GM13977 (cell line): ENCODE results near the gene PKM.
"Not testable (repeated sequence)": the region's sequence is repeated elsewhere in the genome, so short reads cannot be mapped to it uniquely, and the experiment has no call there.

Experiments
- DNase-seq: peaks from one replicate; pipeline ENCODE4 v3.0.0; 2012; ENCODE audit warnings: low spot score
- in situ Hi-C: fragments of 300-500 bp; cut with MboI; formaldehyde crosslinking; loops from one replicate; pipeline ENCODE4 v1.12.0; 2022; ENCODE audit warnings: low sequenced_read_pairs, low pct_unique_long_range_greater_than_20kb, mixed read lengths, inconsistent platforms; ENCODE audit not compliant: unreplicated experiment
- TF ChIP-seq, protein P1 (sequence below): IDR thresholded peaks from 2 replicates; pipeline ENCODE4 v1.5.1; 2012; ENCODE audit warnings: mild to moderate bottlenecking, control low read depth; ENCODE audit not compliant: insufficient read depth; ENCODE audit errors: extremely low read depth, missing control alignments

Gene PKM

DNA sequence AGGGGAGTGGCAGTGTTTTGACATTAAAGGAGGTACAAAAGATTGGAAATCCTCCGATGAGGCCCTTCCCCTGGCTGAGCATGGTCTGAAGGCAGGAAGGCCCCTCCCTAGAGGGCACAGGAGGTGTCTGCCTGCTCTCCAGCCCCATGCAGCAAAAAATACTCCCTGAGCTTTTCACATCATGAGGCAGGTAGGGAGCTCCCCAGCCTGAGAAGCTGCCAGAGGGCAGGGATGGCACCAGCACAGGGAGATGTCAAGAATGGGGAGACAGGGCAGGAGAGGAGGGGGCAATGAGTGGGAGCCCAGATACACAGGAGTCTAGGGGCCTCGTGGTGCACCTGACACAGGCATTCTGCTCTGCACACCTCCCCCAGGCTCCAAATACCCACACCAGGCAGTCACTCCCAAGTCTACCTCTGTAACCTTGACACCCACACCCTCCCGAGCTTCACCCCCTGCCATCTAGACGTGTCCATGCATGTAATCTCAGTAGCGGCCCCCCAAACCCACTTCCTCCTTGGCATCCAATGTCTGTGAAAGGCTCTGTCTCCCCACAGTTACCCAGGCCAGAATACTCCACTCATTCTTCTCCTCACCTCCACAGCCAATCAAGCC, 56.3 kb downstream of the PKM start:
- no peak for DNase-seq
- in situ Hi-C loops = no loop called here
- TF ChIP-seq, protein P1, sequence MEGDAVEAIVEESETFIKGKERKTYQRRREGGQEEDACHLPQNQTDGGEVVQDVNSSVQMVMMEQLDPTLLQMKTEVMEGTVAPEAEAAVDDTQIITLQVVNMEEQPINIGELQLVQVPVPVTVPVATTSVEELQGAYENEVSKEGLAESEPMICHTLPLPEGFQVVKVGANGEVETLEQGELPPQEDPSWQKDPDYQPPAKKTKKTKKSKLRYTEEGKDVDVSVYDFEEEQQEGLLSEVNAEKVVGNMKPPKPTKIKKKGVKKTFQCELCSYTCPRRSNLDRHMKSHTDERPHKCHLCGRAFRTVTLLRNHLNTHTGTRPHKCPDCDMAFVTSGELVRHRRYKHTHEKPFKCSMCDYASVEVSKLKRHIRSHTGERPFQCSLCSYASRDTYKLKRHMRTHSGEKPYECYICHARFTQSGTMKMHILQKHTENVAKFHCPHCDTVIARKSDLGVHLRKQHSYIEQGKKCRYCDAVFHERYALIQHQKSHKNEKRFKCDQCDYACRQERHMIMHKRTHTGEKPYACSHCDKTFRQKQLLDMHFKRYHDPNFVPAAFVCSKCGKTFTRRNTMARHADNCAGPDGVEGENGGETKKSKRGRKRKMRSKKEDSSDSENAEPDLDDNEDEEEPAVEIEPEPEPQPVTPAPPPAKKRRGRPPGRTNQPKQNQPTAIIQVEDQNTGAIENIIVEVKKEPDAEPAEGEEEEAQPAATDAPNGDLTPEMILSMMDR = no peak

DNA sequence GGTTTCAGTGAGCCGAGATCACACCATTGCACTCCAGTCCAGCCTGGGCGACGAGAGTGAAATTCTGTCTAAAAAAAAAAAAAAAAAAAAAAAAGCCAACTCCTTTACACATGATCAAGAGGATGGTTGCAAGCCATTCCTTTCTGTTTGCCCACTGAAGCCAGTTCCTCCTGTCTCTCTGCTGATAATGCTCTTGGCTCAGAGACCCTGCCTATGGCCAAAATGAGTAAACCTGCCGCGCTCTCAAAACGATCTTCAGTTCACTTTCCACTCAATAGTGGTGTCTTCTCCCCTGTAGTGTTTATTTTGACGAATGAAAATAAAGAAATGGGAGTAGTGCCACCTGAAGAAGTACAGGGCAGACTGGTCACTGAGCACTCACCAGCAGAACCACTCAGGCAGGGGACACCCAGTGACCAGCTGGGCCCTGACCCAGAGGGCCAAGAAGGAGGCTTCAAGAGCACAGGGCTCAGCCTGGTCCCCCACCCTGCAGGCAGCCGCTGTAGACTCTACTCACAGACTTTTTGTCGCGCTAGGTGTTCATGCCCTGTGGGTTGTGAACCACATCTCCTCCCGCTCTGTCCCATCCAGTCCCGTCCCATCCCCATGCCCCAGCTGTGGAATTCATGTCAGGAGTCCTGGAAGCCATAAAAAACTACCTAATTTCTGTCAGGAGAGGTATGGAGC, 57.0 kb downstream of the PKM start:
- no peak for DNase-seq
- in situ Hi-C loops = no loop called here
- TF ChIP-seq, protein P1 = no peak

DNA sequence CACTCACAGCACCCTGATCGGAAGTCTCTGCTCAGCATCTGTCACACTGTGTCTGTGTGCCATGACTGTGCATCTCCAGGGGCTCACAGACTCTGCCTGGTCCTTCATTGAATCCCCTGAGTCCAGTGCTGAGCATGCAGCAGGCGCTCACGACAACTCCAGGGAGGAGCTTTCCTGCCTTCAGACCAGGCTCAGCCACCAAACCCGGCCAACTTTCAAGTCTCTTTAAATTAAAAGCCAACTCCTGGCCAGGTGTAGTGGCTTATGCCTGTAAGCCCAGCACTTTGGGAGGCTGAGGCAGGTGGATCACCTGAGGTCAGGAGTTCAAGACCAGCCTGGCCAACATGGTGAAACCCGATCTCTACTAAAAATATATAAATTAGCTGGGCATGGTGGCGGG, 57.6 kb downstream of the PKM start:
- in situ Hi-C loops = no loop called here
- TF ChIP-seq, protein P1 = no peak
- DNase-seq = no peak

DNA sequence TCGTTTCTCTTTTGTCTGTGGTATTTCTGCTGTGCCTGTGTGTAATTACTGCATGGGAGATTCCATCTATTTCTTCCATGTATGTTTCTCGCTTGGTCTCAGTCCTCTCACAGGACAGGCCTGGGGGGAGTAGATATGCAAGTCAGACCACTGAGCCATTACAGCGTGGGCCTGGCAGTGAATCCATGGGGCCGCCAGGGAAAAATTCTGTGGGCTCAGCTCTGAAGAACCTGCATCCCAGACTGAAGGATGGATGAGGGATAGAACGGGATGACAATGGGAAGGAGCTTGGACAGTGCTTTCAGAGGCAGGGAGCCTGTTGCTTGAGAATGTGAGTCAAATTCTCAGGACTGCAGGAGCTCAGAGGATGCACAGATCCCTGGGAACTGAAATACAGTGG, 58.2 kb downstream of the PKM start:
- no peak for DNase-seq
- TF ChIP-seq, protein P1 = no peak
- in situ Hi-C loops = no loop called here

DNA sequence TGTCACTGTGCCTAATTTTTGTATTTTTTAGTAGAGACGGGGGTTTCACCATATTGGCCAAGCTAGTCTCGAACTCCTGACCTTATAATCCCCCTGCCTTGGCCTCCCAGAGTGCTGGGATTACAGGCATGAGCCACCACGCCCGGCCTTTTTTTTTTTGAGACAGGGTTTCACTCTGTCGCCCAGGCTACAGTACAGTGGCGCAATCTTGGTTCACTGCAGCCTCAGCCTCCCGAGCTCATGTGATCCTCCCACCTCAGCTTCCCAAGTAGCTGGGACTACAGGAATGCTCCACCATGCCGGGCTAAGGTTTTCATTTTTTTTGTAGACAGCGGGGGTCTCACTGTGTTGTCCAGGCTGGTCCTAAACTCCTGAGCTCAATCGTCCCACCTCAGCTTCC, 59.0 kb downstream of the PKM start:
- DNase-seq, in situ Hi-C loops: not testable (repeated sequence)

DNA sequence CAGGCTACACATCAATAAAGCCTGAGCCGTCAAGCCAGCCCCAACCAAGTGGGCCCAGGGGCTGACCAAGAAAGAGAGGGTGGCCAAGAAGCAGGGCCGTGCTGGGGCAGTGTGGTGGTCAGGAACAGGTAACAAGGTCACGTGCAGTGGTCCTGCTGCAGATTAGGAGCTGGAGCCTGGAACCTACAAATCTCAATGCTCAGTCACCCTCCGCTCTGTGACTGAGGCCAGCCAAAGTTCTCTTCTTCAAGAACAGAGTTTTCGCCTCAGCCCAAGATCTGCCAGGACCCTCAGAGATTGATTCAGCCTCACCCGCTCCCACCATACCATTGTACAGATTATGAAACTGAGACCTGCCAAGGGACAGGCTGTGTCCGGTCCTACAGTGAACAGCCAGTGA, 60.3 kb downstream of the PKM start:
- TF ChIP-seq, protein P1 = no peak
- in situ Hi-C loops = no loop called here
- DNase-seq = no peak

DNA sequence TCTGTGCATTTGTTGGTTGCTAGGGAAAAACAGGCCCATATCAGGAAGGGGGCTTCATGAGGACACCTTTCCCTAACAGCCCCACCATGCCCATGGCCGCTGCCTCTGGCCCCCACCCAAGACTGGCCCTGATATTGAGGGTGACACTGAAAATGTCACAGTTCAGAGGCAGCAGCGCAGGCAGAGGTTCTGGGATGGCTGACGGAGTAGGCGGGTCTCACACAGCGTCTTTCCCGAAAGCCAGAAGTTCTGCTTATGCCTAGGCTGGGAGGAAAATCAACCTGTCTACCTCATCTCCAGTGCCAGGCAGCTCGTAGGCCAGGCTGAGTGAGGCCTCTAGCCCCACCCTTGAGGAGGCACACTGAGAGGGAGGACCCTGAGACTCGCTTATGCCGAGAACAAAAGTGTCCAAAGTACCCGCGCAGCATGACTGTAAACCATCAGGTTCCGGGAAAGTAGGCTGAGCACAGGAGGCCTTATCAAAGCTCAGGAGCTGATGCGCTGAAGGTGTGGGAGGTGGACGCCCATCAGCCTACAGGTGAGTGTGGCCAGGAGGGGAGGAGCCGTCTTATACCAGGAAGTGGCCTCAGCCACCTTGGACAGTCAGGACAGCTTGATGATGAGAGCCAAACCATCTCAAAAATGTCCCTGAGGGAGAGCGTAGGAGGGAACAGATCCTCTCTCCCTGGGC, 60.9 kb downstream of the PKM start:
- in situ Hi-C loops = no loop called here
- TF ChIP-seq, protein P1 = no peak
- no peak for DNase-seq
